Esophagus squamous epithelium (tissue), 5 donors: ENCODE results near the gene PGBD5. TPM values are rescaled to one million over a fixed set of nuclear protein-coding genes. Genes with fewer than 3 reads are reported as not detected.

Source experiments
- DNase-seq: peaks from one replicate; lab custom pipeline; 2025; lab: John Stamatoyannopoulos, UW
- H3K27ac ChIP-seq, 4 donors: fragments of 200-600 bp; sonication (generic); one replicate each; pipeline ENCODE4 v1.5.1; 2016 to 2019; ENCODE audit warnings: mild to moderate bottlenecking in 1 of 4
- H3K27me3 ChIP-seq, 4 donors: fragments of 200-600 bp; sonication (generic); 1 replicate in 3 of 4; 2 replicates in 1 of 4; pipeline versions ENCODE4 v1.5.1 to v1.6.0; 2017 to 2021; ENCODE audit warnings: antibody characterized with exemption in 1 of 4
- H3K36me3 ChIP-seq, 3 donors: fragments of 200-600 bp; sonication (generic); one replicate each; pipeline ENCODE4 v1.5.1; 2016 to 2019
- H3K4me1 ChIP-seq, 3 donors: fragments of 200-600 bp; sonication (generic); one replicate each; pipeline ENCODE4 v1.5.1; 2017 to 2019
- H3K4me3 ChIP-seq, 4 donors: fragments of 200-600 bp; sonication (generic); 1 replicate in 3 of 4; 2 replicates in 1 of 4; pipeline ENCODE4 v1.5.1; 2016 to 2019; ENCODE audit warnings: mild to moderate bottlenecking in 2 of 4, moderate library complexity in 1 of 4
- H3K9me3 ChIP-seq, 3 donors: fragments of 200-600 bp; sonication (generic); one replicate each; pipeline ENCODE4 v1.5.1; 2016 to 2019
- POLR2A ChIP-seq, 4 donors: fragments of 450-650 bp; IDR thresholded peaks; one replicate each; pipeline ENCODE4 v1.6.1; 2017; ENCODE audit warnings: antibody characterized with exemption in 4 of 4, mild to moderate bottlenecking in 4 of 4, moderate library complexity in 3 of 4
- WGBS, 2 donors: methylation state at CpG; one replicate each; pipeline ENCODE4 v1.1.5; 2018; 5-methylcytosine and 5-hydroxymethylcytosine counted together
- intact Hi-C: fragments of 100-400 bp; cut with DNase I; formaldehyde crosslinking; loops from one replicate; pipeline ENCODE4 v1.15.0; 2022
- total RNA-seq, 4 donors: library from RNA; depleted of rRNA; stranded (reverse); fragments of >200 nt; gene quantifications; one replicate each; pipeline ENCODE4 v1.1.0, GENCODE V29; 2016
- TF ChIP-seq, protein P1 (sequence below), 6 experiments: fragments of 450-650 bp in 4 of 6; fragments of 200-600 bp in 2 of 6; sonication (generic) in 2 of 6; IDR thresholded peaks; one replicate each; pipeline ENCODE4 v1.5.1; 2016 to 2019; ENCODE audit warnings: antibody characterized with exemption in 6 of 6, mild to moderate bottlenecking in 4 of 6, moderate library complexity in 4 of 6
- donor health status: DM: yes; HTN: yes; CAD: no.

The PGBD5 gene
- total RNA-seq, 4 donors from 2014 or later = under 0.01 to 6.1 (median 3.0) TPM

DNA sequence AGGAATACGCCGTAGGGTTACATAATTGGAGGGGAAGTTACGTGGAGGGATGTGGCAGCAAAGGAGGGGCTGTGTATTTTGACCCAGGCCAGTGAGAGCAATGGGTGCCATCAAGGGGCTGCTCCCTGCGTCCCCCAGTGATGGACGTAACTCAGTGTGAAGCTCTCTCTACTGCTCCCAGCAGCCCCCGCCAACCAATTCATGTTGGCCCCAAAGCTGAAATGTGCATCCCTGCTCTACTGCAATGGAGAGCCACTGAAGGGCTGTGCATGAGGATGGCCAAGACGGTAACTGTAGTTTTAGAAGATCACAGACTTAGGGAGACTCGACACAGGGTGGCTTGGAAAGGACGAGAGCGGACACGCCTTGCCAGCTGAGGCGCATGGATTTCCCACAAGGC lies 38.3 kb downstream of the PGBD5 start:
- 87 to 88% methylated on average over 5 to 12 of the region's 12 CpGs for WGBS, 2 donors

DNA sequence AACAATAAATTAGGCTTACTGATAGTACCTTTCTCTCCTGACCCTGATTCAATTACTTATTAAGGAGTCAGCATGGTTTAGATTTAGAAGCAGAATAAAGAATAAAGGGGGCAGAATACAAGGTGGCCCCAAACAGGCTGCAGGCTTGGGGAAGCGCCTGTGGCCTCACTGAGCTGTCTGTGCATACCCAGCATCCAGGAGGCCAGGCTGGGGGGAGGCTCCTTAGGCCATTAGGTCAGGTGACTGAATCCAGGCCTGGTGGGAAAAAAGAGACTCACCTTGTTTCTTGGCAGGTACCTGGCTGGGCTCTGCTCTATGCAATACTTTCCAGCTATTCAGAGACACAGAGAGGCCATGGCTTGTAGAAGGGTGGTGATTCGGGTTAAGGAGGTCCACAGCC lies 38.8 kb downstream of the PGBD5 start:
- 88 to 94% methylated on average over 2 of the region's 2 CpGs for WGBS, 2 donors
- Histone ChIP-seq H3K4me3 (no peak overlapping the region), H3K9me3 (no peaks in the 10 kb centered on the region), H3K36me3 (no peaks in the 10 kb centered on the region), H3K4me1 (no peaks in the 10 kb centered on the region), H3K27me3 (no peaks in the 10 kb centered on the region), H3K27ac (no peak overlapping the region)
- DNase-seq = no peak
- intact Hi-C loops = no loop called here
- no peak for TF ChIP-seq POLR2A (IDR thresholded peaks at IDR 0.05)
- TF ChIP-seq, protein P1, sequence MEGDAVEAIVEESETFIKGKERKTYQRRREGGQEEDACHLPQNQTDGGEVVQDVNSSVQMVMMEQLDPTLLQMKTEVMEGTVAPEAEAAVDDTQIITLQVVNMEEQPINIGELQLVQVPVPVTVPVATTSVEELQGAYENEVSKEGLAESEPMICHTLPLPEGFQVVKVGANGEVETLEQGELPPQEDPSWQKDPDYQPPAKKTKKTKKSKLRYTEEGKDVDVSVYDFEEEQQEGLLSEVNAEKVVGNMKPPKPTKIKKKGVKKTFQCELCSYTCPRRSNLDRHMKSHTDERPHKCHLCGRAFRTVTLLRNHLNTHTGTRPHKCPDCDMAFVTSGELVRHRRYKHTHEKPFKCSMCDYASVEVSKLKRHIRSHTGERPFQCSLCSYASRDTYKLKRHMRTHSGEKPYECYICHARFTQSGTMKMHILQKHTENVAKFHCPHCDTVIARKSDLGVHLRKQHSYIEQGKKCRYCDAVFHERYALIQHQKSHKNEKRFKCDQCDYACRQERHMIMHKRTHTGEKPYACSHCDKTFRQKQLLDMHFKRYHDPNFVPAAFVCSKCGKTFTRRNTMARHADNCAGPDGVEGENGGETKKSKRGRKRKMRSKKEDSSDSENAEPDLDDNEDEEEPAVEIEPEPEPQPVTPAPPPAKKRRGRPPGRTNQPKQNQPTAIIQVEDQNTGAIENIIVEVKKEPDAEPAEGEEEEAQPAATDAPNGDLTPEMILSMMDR (IDR thresholded peaks at IDR 0.05) = no peak

More for the DNA sequence above, 38.3 kb downstream of the PGBD5 start:
- TF ChIP-seq, protein P1 (IDR thresholded peaks at IDR 0.05) = no peak
- no peak for TF ChIP-seq POLR2A (IDR thresholded peaks at IDR 0.05)
- no peak for DNase-seq
- no peaks in the 10 kb centered on the region for H3K27me3 ChIP-seq
- H3K4me1 ChIP-seq = no peaks in the 10 kb centered on the region
- no peaks in the 10 kb centered on the region for H3K9me3 ChIP-seq
- H3K27ac ChIP-seq = no peak overlapping the region
- intact Hi-C loops = no loop called here
- no peak overlapping the region for H3K4me3 ChIP-seq
- H3K36me3 ChIP-seq = no peaks in the 10 kb centered on the region

DNA sequence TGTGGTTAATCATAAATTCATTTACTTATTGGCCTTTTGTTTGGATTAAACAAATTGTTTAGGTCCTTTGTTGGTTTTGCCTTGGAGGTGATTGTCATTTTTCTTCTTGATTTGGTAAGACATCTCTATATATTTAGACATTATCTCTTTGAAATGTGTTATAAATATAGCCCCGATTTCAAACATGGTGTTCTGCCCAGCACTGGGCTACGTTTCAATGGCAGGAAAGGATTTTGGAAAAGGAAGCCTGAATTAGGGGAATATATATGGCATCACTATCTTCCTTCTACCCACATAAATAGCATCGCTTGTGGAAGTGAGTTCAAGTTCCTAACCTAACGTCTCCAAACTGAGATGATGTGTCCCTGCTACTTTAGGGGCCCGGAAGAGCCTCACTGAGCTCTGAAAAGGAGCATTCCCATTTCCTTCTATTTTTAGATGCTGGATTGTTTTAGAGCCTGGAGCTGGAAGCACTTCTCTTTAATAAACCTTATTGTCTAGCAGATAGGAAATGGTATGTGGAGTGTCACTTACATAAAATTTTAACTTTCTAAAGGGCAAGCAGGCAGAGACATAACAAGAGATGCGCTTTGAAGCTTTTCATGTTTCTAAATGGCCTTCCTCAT lies 39.4 kb downstream of the PGBD5 start:
- TF ChIP-seq, protein P1 (IDR thresholded peaks at IDR 0.05) = no peak
- no peak for TF ChIP-seq POLR2A (IDR thresholded peaks at IDR 0.05)
- Histone ChIP-seq H3K9me3 (no peaks in the 10 kb centered on the region), H3K36me3 (no peaks in the 10 kb centered on the region), H3K4me1 (no peaks in the 10 kb centered on the region), H3K27ac (no peak overlapping the region), H3K4me3 (no peak overlapping the region), H3K27me3 (no peaks in the 10 kb centered on the region)
- intact Hi-C loops = no loop called here
- DNase-seq = no peak
- WGBS, 2 donors = 72 to 81% methylated on average over 6 of the region's 6 CpGs

DNA sequence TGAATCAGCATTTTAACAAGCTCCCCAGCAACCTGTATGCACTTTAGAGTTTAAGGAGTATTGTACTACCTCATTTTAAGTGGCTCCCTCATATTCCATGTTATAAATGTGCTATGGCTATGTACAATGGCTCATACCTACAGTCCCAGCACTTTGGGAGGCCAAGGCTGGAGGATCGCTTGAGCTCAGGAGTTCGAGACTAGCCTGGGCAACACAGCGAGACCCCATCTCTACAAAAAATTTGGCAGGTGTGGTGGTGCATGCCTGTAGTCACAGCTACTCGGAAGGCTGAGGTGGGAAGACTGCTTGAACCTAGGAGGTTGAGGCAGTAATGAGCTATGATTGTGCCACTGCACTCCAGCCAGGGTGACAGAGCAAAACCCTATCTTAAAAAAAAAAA lies 40.2 kb downstream of the PGBD5 start:
- no peak for TF ChIP-seq POLR2A (IDR thresholded peaks at IDR 0.05)
- TF ChIP-seq, protein P1 (IDR thresholded peaks at IDR 0.05) = no peak
- Histone ChIP-seq H3K36me3 (no peaks in the 10 kb centered on the region), H3K27me3 (no peaks in the 10 kb centered on the region), H3K4me1 (no peaks in the 10 kb centered on the region), H3K9me3 (no peaks in the 10 kb centered on the region), H3K27ac (no peak overlapping the region), H3K4me3 (no peak overlapping the region)
- WGBS, 2 donors = 80 to 97% methylated on average over 1 to 3 of the region's 4 CpGs
- DNase-seq = no peak
- intact Hi-C loops = no loop called here

DNA sequence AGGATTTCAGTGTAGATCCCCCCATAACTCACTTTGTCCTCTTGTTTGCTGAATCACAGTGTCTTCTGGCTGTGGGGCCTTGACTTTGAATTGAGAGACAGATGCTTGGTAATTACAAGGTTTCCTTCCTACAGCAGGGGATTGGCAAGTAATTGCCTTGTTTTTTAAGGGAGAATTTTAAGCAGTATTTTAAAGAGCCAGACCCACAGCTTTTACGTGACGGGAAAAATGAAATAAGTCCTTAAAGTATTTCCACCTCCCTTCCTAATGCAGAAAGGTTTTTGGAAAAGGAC lies 41.0 kb downstream of the PGBD5 start:
- WGBS, 2 donors = 94 to 100% methylated on average over 2 of the region's 2 CpGs
- Histone ChIP-seq H3K36me3 (no peaks in the 10 kb centered on the region), H3K4me3 (no peak overlapping the region), H3K27ac (no peak overlapping the region), H3K27me3 (no peaks in the 10 kb centered on the region), H3K9me3 (peaks cover 0 to 4% (median 0%) of the 10 kb centered on the region in 3 donors), H3K4me1 (no peaks in the 10 kb centered on the region)
- DNase-seq = no peak
- intact Hi-C loops = no loop called here
- no peak for TF ChIP-seq POLR2A (IDR thresholded peaks at IDR 0.05)
- TF ChIP-seq, protein P1 (IDR thresholded peaks at IDR 0.05) = no peak
